Prostate gland (tissue), 2 donors: ENCODE measurements around the gene KLK12.

Experiments used
- POLR2A ChIP-seq: fragments of 450-650 bp; IDR thresholded peaks from one replicate; pipeline ENCODE4 v1.6.1; 2016; ENCODE audit warnings: antibody characterized with exemption, mild to moderate bottlenecking
- TF ChIP-seq, protein P1 (sequence below), 4 experiments: fragments of 200-600 bp in 2 of 4; fragments of 450-650 bp in 2 of 4; sonication (generic) in 2 of 4; IDR thresholded peaks; 1 replicate in 3 of 4; 2 replicates in 1 of 4; pipeline ENCODE4 v1.5.1; 2016 to 2019; ENCODE audit warnings: antibody characterized with exemption in 4 of 4, mild to moderate bottlenecking in 2 of 4, moderate library complexity in 2 of 4

DNA sequence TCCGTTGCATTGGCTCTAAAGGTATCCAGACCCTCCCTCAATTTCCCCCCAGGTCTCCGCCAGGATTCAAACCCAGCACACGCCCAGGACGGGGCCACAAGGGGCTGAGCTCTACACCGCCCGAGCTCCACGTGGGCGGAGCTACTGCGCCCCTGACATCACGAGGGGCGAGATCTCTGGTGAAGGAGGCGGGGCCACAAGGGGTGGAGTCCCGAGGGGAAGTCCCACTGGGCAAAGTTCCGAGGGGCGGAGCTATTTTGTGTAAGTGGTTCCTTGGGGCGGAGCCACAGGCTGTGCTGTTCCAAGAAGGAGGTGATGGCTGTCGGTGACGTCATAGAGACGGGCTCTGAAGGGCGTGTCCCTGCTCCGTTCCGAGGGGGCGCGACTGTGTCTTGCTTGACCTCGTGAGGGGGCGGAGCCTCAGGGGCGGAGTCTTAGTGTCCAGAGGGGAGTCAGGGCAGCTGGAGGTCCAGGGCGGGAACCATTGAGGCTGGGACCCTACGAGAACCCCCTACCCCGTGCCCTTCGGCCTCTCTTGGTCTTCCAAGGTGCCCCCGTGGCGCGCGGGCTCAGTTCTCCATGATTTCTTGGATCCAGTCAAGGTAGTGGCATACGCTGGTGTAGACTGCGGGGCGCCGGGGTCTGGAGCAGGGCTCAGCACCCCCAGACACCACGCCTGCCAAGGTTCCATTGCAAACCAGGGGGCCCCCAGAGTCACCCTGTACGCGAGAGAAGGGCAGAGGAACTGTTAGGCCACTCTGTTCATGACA is 32.1 kb downstream of the KLK12 start:
- no peak for TF ChIP-seq POLR2A
- TF ChIP-seq, protein P1, sequence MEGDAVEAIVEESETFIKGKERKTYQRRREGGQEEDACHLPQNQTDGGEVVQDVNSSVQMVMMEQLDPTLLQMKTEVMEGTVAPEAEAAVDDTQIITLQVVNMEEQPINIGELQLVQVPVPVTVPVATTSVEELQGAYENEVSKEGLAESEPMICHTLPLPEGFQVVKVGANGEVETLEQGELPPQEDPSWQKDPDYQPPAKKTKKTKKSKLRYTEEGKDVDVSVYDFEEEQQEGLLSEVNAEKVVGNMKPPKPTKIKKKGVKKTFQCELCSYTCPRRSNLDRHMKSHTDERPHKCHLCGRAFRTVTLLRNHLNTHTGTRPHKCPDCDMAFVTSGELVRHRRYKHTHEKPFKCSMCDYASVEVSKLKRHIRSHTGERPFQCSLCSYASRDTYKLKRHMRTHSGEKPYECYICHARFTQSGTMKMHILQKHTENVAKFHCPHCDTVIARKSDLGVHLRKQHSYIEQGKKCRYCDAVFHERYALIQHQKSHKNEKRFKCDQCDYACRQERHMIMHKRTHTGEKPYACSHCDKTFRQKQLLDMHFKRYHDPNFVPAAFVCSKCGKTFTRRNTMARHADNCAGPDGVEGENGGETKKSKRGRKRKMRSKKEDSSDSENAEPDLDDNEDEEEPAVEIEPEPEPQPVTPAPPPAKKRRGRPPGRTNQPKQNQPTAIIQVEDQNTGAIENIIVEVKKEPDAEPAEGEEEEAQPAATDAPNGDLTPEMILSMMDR (IDR thresholded peaks at IDR 0.05), result no peak
